HG03457 (cell line): ENCODE data around the gene EML1.

Experiments used
- ATAC-seq: cut with Tn5 transposase; IDR thresholded peaks from one replicate; pipeline ENCODE4 v1.9.1; 2021; ENCODE audit warnings: moderate number of reproducible peaks; ENCODE audit not compliant: unreplicated experiment

The EML1 gene

DNA sequence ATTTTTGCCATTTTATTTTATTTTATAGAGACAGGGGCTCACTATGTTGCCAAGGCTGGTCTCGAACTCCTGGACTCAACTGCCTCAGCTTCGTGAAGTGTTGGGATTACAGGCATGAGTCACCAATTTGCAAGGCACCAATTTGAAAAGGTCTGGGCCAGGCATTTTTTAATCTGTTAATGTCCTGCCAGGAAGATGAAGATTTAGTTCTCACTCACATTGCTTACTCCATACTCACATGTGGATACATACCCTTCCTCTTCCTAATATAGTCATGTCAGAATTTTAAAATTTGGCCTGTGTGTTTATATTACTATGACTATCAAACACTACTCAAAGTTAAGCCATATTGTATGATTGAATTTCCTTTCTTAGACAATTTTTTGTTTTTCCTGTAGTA, 15.3 kb upstream of the EML1 start:
- ATAC-seq, result no peak

DNA sequence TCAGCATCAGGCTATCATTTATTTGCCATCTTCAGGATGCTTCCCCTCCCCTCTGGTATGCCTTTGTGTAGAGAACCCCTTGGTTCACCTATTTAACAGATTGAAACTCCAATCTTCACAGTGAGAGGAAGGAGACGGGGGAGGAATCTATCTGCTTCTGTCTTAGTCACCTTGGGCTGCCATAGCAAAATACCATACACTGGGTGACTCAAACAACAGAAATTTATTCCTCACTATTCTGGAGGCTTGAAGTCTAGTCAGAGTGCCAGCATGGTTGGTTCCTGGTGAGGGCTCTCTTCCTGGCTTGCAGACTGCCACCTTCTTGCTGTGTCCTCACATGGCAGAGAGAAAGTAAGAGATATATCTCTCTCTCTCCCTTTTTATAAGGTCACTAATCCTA, 13.5 kb upstream of the EML1 start:
- ATAC-seq, result no peak

DNA sequence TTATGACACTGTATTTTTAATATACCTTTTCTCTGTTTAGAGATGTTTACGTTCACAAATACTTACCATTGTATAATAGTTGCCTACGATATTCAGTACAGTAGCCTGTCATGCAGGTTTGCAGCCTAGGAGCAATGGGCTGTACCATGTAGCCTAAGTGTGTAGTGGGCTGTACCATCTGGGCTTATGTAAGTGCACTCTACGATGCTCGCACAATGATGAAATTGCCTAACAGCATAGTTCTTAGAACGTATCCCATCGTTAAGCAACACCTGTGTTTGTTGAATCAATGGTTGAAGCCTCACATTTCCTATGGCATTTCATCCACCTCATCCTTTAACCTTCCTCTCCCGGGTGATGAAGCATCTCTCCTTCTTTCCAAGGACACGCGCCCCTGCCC, 12.5 kb upstream of the EML1 start:
- ATAC-seq, result no peak

DNA sequence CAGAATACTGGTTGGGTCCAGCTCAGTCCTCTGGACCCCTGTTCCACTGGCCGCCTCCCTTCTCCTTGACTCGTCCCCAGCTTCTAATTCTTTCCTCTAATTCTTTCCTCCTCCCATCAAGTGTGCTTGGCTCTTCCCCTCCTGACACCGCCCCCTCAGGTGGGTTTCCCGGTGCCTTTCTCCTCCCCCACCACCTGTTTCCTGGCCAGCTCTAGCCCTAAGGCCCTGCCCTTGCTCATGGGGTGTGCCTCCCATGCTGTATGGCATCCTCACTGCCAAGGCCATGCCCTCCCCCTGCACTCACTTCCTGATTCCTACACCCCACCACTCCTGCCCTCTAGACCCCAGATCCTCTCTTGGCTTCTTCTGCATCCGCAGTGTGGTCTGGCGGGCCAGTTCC, 12.1 kb upstream of the EML1 start:
- no peak for ATAC-seq

DNA sequence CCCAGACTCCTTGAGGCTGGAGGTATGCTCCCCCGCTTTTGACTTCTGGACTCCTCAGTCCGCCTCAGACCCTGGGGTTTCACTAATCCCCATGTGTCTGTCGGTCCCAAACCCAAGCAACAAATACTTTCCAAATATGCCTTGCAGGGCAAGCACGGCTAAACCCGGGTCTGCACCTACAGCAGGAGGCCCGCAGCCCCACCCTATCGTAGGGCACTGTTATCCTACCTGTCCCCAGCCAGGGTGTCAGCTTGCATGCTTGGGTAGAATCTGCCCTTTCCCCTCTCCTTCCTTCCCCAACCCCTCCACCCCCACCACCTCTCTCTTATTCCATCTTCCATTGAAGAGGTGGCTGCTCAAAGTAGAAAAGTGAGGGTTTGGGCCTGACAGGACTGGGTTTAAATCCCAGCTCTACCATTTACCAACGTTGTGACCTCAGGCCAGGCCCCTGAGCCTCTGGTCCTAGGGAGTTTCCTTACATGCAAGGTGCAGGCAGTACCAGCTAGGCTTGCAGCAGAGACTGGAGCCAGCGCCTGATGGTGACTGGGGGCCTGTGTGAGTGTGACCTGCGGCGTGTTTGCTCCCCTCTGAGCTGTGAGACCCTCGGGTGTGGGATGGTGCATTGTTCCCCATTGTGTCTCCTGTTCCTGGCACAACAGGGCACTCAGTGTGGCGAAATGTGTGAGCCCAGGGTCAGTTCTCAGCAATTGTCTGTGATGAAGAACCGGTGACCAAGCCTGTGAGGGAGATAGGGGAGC, 11.2 kb upstream of the EML1 start:
- no peak for ATAC-seq

DNA sequence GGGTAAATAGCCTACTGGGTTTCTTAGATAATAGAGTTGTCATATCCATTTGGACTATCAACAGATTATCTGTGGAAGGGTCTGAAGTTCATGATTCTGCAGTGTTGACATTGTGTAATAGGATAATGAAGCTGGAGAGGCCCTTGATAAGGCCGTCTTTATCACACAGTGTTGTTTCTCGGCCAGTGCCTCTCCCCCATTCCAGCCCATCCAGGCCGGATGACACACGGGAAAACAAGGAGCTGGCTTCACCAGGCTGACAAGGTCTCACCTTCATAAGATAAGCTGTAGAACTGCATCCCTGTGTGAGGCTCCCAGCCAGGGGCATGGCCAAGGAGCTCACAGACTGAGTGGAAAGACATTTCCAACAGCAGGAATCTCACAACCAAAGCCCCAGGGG, 8.7 kb upstream of the EML1 start:
- no peak for ATAC-seq

DNA sequence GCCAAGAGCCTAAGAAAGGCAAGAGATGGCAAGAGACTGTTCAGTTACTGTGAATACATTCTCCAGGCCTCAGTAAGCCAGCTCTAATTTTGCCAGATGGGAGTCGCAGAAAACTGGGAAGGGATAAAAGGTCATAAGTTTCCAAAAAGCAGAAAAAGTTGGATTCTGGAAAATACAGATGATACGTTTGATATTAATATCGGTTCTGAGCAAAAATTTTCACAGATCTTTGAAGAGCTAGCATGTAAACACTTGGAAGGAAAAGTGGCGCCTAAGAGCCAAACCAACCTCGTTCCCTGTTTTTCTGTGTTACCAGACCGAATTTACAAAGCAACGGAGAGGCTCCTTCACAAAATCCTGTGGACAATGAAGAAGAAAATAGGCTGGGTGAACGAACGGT, 7.8 kb upstream of the EML1 start:
- ATAC-seq, result no peak

DNA sequence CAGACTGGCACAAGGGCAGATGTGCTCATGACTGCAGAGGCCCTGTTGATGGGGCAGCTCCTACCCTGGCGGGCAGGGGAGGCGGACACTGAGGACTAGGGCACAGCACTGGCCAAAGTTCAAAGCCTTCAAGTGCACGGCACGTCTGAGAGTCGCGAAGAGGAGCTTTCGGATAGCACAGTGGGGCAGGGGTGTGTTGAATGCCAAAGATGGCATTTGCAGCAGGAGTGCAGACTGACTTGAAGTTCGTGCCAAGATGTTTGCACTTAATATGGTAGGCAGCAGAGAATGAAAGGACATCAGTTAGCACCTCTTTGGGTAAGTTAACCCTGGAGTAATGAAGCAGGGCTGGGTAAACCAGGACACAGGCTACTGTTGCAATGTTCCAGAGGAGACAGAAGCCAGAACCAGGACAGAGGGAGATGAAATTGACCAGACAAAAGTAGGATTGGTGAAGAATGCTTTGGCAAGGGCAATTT, 6.7 kb upstream of the EML1 start:
- ATAC-seq, result no peak

DNA sequence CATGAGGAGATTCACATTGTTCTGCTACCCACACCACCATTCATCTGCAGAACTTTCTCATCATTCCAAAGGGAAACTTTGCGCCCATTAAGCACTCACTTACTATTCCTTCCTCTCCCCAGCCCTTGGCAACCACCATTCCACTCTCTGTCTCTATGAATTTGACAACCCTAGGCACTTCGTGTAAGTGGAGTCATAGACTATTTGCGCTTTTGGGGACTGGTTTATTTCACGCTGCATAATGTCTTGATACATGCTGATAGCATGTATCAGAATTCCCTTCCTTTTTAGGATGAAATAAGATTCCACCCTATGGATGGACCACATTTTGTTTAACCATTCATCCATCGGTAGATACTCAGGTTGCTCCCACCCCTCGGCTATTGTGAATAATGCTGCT, 4.5 kb upstream of the EML1 start:
- ATAC-seq, result no peak

DNA sequence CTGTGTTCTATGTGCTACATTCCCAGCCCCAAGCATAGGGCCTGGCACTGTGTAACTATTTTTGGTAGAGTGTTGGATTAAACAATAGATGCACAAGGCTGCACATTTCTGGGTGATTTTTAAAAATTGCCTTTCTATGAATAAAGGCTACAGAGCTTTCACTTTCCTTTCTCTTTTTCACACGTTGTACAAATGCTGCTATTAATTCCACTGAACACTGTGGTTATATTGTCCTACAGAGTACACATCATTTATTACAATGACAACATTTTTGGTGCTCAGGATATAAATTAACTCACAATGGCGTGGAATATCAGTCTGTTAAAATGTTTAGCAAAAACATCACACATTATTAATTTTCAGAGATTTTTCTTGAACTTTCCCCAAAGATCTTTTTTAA, 3.6 kb upstream of the EML1 start:
- ATAC-seq, result no peak

DNA sequence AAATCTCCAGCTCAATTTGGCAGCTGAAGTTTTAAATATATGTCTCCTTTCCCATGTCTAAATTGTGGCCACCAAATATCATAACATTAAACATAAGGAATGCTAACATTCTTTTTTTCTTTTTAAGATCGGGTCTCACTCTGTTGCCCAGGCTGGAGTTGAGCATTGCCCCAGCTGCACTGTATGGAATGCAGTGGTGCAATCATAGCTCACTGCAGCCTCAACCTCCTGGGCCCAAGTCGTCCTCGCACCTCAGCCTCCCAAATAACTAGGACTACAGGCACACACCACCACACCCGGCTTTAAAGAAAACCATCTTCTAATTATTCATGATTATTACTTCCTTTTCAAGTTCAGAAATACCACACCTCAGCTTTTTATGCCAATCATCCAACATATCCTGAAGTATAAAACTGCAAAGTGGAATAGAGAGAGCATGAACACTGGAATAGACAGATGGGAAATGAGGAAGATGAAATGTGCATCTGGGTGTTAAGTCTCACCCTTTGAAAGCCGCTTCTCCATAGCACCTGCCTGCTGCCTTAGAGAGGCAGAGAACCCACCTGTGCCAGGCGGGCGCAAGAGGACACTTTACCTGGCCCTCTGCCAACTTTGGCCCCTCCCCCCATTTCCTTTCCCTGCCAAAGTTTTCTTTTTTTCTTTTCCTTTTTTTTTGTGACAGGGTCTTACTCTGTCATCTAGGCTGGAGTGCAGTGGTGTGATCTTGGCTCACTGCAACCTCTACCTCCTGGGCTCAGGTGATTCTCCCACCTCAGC, 2.8 kb upstream of the EML1 start:
- no peak for ATAC-seq

DNA sequence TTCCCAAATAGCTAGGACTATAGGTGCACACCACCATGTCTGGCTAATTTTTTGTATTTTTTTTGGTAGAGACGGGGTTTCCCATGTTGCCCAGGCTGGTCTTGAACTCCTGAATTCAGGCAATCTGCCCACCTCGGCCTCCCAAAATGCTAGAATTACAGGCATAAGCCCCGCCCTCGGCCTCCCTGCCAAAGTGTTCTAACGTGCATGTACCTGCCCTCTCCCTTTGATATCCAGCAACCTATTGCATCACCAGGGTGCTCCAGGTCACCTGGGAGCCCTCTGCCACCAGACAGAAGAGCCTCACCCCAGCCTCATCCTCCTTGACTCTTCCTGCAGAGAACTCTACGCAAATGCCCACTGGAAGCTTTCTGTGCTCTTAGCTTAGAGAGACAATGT, 2.2 kb upstream of the EML1 start:
- ATAC-seq, result no peak

DNA sequence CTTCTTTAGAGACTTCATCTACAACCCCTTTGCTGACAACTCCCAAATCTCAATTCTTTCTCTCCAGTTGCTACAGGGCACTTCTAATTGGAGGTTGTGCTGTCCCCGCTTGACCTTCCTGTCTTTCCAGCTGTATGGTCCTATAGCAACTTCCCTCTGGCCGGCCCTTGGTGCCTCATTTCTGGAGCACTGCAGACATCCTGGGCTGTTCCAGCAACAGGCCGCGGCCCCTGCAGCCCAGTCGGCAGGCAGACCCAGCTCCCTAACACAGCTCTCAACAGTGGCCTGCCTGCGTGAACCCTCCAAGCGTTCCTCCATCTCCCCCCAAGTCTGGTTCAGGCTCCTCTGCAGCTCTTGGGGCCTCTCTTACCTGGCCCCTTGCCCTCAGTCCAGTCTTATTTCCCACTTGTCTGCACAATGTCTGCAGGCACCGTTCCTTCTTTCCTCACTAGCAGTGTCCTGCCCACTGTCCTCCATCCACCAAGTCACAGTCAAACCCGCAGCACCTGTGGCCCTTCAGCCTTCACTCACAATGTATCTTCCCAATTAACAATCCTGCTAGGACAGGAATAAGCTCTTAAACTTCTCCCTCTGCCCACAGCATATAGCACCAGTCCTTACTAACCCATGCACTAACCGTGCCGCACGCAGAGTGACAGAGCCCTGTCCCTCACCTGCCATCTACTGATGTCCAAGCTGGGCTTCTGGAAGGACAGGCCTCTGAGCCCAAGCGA, 1.6 kb upstream of the EML1 start:
- ATAC-seq, result no peak

DNA sequence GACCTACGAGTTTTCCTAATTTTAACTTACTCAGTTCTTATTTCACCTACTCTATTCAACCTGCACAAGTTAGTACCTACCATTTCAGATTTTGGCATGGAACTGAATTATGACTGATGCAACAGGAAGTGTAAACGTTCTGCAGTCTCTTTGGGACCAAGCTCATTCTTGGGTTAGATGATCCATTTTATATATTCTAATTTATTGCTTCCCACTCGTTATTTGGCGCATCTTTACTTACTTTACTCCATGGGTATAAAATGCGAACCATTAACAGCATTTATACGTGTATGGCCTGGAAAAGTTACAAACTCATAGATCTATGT, 1.0 kb upstream of the EML1 start:
- ATAC-seq, result no peak

DNA sequence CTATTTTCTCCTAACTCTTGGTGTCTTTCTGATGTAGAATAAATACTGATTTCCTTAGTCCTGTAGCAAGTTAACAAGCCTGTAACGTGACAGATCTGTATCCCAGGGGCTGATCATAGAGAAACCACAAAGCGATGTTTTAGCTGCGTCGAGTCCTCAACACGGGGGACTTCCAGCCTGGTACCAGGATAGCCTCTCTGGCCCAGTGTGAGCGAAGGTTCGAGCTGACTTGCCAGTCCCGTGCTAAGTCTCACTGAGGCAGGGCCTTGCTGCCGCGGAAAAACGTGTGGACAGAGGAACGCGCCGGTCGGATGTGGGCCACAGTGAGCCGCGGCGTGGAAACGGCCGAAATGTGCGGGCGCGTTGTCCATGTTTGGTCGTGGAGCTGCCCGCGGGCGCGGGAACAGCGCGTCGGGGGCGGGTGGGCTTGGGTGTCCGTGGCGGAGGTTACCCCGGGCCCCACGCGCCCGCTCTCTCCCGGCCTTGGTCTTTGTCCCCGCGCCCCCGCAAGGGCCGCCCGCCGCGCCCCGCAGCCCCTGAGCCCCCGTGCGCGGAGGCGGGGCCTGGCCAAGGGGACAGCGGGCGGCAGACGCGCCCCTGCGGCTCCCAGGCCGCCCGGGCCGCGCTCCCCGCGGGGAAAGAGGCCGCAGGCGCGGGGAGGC, 531 bp upstream of the EML1 start:
- ATAC-seq, result no peak

DNA sequence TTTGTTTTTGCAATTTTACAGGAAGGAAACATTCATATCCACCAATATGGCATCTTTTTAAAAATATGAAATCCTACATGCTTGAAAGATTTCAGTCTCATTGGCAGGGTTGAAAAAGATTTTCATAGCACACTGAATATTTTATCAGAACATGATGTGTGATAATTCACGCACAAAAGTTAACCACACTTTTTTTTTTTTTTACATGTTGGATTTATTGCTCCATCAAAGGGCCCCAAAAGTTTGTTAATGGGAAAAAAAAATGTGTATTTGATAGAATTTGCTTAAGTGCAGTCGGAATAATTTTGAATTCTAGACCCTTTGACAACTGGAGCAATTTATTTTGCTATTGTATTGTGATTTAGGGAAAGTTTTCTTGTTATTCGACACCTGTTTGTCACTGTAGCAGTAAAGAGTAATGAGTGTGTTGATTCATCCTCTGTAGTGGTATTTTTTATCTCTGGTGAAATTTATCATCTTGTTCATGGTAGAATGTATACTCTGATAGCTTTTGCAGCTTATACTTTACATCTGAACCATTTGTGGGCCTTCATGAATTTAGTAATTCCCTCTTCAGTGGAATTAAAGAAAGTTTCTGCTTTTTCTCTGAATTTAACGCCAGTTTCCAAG, 1.1 kb downstream of the EML1 start:
- no peak for ATAC-seq

DNA sequence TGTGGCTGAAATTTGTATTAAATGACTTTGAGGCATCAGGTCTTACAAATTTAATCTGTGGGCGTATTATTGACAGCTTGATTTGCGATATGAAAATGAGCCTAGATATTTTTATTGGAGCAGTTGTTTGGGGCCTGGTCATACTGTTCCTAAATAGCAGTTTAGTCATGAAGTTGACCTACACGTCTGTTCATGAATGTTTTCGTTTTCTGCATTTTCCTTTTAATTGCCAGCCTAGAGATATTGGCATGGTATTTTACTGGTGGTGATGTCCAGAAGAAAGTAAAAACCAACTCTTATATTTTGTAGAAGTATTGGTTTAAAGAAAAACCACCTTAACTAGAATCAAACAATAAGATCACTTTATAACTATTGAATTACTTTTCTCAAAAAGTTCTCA, 1.8 kb downstream of the EML1 start:
- ATAC-seq, result no peak

DNA sequence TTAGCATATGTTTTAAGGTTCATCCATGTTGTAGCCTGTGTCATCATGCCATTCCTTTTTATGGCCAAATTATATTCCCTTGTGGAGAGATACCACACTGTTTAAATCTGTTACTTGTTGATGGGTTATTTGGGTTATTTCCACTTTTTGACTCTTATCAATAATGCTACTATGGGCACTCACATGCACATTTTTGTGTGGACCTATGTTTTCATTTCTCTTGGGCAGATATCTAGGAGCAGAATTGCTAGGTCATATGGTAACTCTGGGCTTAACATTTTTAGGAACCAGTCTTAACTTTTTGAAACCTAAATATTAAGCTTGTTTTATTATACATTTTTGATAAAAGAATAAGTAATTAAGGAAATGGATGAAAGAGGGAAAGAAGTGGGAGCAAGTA, 4.0 kb downstream of the EML1 start:
- no peak for ATAC-seq

DNA sequence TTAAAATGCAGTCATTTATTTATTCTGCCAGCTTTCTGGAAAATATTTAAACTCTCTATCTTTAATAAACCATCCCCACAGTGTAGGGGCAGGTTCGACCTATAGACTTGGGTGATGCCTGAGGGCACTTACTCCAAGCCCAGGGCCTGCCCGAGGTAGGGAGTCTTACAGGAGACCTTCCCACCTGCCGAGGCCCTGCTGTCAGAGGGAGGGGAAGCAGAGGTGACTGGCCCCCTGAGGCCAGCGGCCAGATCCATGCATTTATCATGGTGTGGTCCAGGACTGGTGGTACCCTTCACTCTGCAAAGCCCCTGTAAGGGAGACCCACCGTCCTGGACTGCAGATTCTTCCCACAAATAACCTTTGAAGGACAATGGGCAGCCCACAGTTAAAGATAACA, 7.6 kb downstream of the EML1 start:
- ATAC-seq, result no peak

DNA sequence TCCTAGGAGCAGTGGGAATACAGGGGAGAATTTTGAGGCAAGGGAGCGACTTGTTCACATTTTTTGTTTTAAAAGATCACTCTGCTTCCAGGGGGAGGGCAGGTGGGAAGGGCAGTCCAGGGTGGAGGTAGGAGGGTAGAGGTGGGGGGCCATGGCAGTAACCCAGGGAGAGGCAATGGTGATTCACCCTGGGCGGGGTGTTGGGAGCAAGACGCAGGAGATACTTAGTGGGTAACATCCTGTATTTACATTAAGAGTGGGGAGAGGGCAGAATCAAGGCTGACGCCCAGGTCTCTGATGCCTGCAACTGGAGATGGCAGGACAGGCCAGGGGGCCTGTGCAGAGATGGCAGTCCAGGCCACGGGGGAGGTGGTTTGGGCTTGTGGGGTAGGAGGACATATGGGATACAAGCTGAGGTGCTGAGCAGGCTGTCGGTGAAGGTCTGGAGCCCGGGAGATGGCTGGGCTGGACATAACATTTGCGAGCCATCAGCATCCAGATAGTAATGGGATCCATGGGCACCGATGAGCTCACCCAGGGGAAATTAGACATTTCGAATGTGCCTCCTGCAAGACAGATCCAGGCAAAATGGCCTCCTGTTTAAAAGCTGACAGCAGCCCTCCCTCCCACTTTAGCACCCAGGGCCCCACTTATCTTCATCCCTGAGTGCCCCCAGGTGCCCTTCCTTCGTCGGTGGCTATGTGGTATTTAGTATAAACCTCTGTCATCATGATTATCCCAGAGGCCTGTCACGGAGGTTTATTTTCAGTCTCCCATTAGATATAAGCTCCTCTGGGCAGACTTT, 9.3 kb downstream of the EML1 start:
- no peak for ATAC-seq
